Liver (tissue), 9 donors: ENCODE results near the gene APBA1. TPM values are rescaled to one million over a fixed set of nuclear protein-coding genes. Genes with fewer than 3 reads are reported as not detected.

Source experiments
- DNase-seq: peaks from one replicate; pipeline ENCODE4 v3.0.0-alpha.2; 2017; ENCODE audit warnings: low spot score
- H3K27ac ChIP-seq, 2 donors: one replicate each; pipeline ENCODE4 v1.7.0; 2013; ENCODE audit warnings: inconsistent platforms in 2 of 2, low read length in 2 of 2, control low read depth in 1 of 2, low read depth in 1 of 2, mild to moderate bottlenecking in 1 of 2
- H3K27me3 ChIP-seq, 4 donors: one replicate each; pipeline versions ENCODE4 v1.6.1 to v1.7.0; 2013; ENCODE audit warnings: low read length in 3 of 4, inconsistent platforms in 1 of 4, mild to moderate bottlenecking in 1 of 4, moderate library complexity in 1 of 4; ENCODE audit not compliant: control insufficient read depth in 4 of 4, insufficient read depth in 4 of 4
- H3K36me3 ChIP-seq, 4 donors: one replicate each; pipeline versions ENCODE4 v1.6.1 to v1.7.0; 2013; ENCODE audit warnings: low read length in 3 of 4, mild to moderate bottlenecking in 3 of 4, low read depth in 1 of 4, moderate library complexity in 1 of 4; ENCODE audit not compliant: control insufficient read depth in 4 of 4, insufficient read depth in 3 of 4
- H3K4me1 ChIP-seq, 4 donors: one replicate each; pipeline versions ENCODE4 v1.6.1 to v1.7.0; 2013; ENCODE audit warnings: low read length in 3 of 4, mild to moderate bottlenecking in 3 of 4, moderate library complexity in 1 of 4; ENCODE audit not compliant: control insufficient read depth in 4 of 4, insufficient read depth in 4 of 4
- H3K4me3 ChIP-seq, 3 donors: one replicate each; pipeline versions ENCODE4 v1.6.1 to v1.7.0; 2013; ENCODE audit warnings: low read length in 3 of 3, control low read depth in 1 of 3, low read depth in 1 of 3, mild to moderate bottlenecking in 1 of 3
- H3K9ac ChIP-seq, 2 donors: one replicate each; pipeline ENCODE4 v1.7.0; 2013; ENCODE audit warnings: low read length in 2 of 2, mild to moderate bottlenecking in 2 of 2, moderate library complexity in 2 of 2, control low read depth in 1 of 2, low read depth in 1 of 2
- H3K9me3 ChIP-seq, 4 donors: one replicate each; pipeline versions ENCODE4 v1.6.1 to v1.7.0; 2013; ENCODE audit warnings: low read length in 3 of 4; ENCODE audit not compliant: control insufficient read depth in 4 of 4
- ATF3 ChIP-seq: IDR thresholded peaks from 2 replicates; pipeline ENCODE4 v1.6.1; 2016; ENCODE audit warnings: antibody characterized with exemption
- CTCF ChIP-seq: fragments of 150-350 bp; IDR thresholded peaks from 2 replicates; pipeline ENCODE4 v1.5.1; 2017; ENCODE audit warnings: improper control_type of control experiment, low read depth, low read length; ENCODE audit not compliant: missing input control
- EGR1 ChIP-seq, 2 donors: IDR thresholded peaks; 2 replicates each; pipeline ENCODE4 v1.6.1; 2016 to 2018; ENCODE audit warnings: antibody characterized with exemption in 2 of 2, low read depth in 2 of 2
- FOXA1 ChIP-seq: IDR thresholded peaks from 2 replicates; pipeline ENCODE4 v1.6.1; 2016; ENCODE audit warnings: antibody characterized with exemption
- FOXA2 ChIP-seq: IDR thresholded peaks from 2 replicates; pipeline ENCODE4 v1.6.1; 2016; ENCODE audit warnings: antibody characterized with exemption
- GABPA ChIP-seq, 2 donors: IDR thresholded peaks in 1 of 2; conservative IDR thresholded peaks in 1 of 2; 2 replicates each; pipeline ENCODE4 v1.6.1; 2016; ENCODE audit warnings: antibody characterized with exemption in 2 of 2, mild to moderate bottlenecking in 1 of 2, moderate library complexity in 1 of 2
- HNF4A ChIP-seq, 2 donors: conservative IDR thresholded peaks; 2 replicates each; pipeline ENCODE4 v1.6.1; 2016; ENCODE audit warnings: antibody characterized with exemption in 2 of 2, mild to moderate bottlenecking in 2 of 2
- HNF4G ChIP-seq: IDR thresholded peaks from 2 replicates; pipeline ENCODE4 v1.6.1; 2016; ENCODE audit warnings: antibody characterized with exemption
- JUND ChIP-seq, 2 donors: IDR thresholded peaks; 2 replicates each; pipeline ENCODE4 v1.6.1; 2016; ENCODE audit warnings: antibody characterized with exemption in 2 of 2
- NR2F2 ChIP-seq: IDR thresholded peaks from 2 replicates; pipeline ENCODE4 v1.6.1; 2016; ENCODE audit warnings: antibody characterized with exemption
- RAD21 ChIP-seq, 2 donors: IDR thresholded peaks; 2 replicates each; pipeline ENCODE4 v1.6.1; 2016; ENCODE audit warnings: antibody characterized with exemption in 2 of 2, mild to moderate bottlenecking in 2 of 2
- REST ChIP-seq: IDR thresholded peaks from 2 replicates; pipeline ENCODE4 v1.6.1; 2016; ENCODE audit warnings: antibody characterized with exemption, mild to moderate bottlenecking
- RXRA ChIP-seq, 2 donors: IDR thresholded peaks; 2 replicates each; pipeline ENCODE4 v1.6.1; 2017 to 2018; ENCODE audit warnings: antibody characterized with exemption in 2 of 2, mild to moderate bottlenecking in 1 of 2
- SP1 ChIP-seq: IDR thresholded peaks from 2 replicates; pipeline ENCODE4 v1.6.1; 2018; ENCODE audit warnings: antibody characterized with exemption, mild to moderate bottlenecking
- TAF1 ChIP-seq: conservative IDR thresholded peaks from 2 replicates; pipeline ENCODE4 v1.6.1; 2016; ENCODE audit warnings: antibody characterized with exemption, mild to moderate bottlenecking
- YY1 ChIP-seq: IDR thresholded peaks from 2 replicates; pipeline ENCODE4 v1.6.1; 2016; ENCODE audit warnings: antibody characterized with exemption, mild to moderate bottlenecking
- ZBTB33 ChIP-seq: IDR thresholded peaks from 2 replicates; pipeline ENCODE4 v1.6.1; 2016; ENCODE audit warnings: antibody characterized with exemption
- WGBS: extraction: QIAGEN DNeasy Blood & Tissue Kit; methylation state at CpG from one replicate; pipeline ENCODE4 v1.1.7; 2013; 5-methylcytosine and 5-hydroxymethylcytosine counted together
- polyA plus RNA-seq, 2 donors: library from polyadenylated mRNA; stranded (reverse) in 1 of 2; unstranded in 1 of 2; fragments of 200-250 nt in 1 of 2; fragments of >200 nt in 1 of 2; fragmentation: Nextera tagmentation in 1 of 2; extraction: Ambion mirVana in 1 of 2; gene quantifications; one replicate each; pipeline versions ENCODE4 v1.2.1 to v1.2.3, GENCODE V29; 2013 to 2015
- total RNA-seq, 2 donors: library from RNA; depleted of rRNA; stranded (reverse); fragments of >200 nt; gene quantifications; one replicate each; pipeline ENCODE4 v1.2.3, GENCODE V29; 2014
- donor health status: healthy.
- donor health status: healthy.
- donor health status: healthy.
- donor health status: healthy.
- donor health status: healthy.

The APBA1 gene
- total and polyA plus RNA-seq, 4 donors, result 2.8 to 19.0 (median 6.1) TPM

- Histone ChIP-seq H3K4me1 (peaks cover 21 to 74% (median 58%) of the 10 kb centered on the region in 4 donors), H3K27me3 (no peaks in the 10 kb centered on the region), H3K9ac (no peak overlapping the region), H3K27ac (peak overlapping the region; percentile 46 to 91), H3K36me3 (peaks cover 0 to 5% (median 0%) of the 10 kb centered on the region in 4 donors), H3K9me3 (no peaks in the 10 kb centered on the region), H3K4me3 (no peak overlapping the region)
- 91% methylated on average over 8 of the region's 8 CpGs for WGBS
- no peak for DNase-seq
- TF ChIP-seq ATF3, result no peak
- no peak for TF ChIP-seq HNF4A (conservative IDR thresholded peaks at IDR 0.05)
- no peak for TF ChIP-seq CTCF
- no peak for TF ChIP-seq FOXA1
- no peak for TF ChIP-seq NR2F2
- no peak for TF ChIP-seq REST
- no peak for TF ChIP-seq RXRA (IDR thresholded peaks at IDR 0.05)
- no peak for TF ChIP-seq EGR1 (IDR thresholded peaks at IDR 0.05; ENCODE audit: low read depth in 2 of 2)
- no peak for TF ChIP-seq ZBTB33
- no peak for TF ChIP-seq FOXA2
- TF ChIP-seq RAD21 (IDR thresholded peaks at IDR 0.05), result no peak
- TF ChIP-seq YY1, result no peak
- TF ChIP-seq GABPA (IDR thresholded peaks at IDR 0.05 in 1 of 2, conservative IDR thresholded peaks at IDR 0.05 in 1 of 2), result no peak
- no peak for TF ChIP-seq JUND (IDR thresholded peaks at IDR 0.05)
- no peak for TF ChIP-seq SP1
- no peak for TF ChIP-seq TAF1
- no peak for TF ChIP-seq HNF4G
Measured at GRCh38 chr9:69466151-69466550, 206.0 kb downstream of the APBA1 start.

- Histone ChIP-seq H3K27ac (peak overlapping the region; percentile 46 to 91), H3K9me3 (no peaks in the 10 kb centered on the region), H3K36me3 (peaks cover 0 to 5% (median 0%) of the 10 kb centered on the region in 4 donors), H3K27me3 (no peaks in the 10 kb centered on the region), H3K9ac (no peak overlapping the region), H3K4me3 (no peak overlapping the region), H3K4me1 (peaks cover 18 to 67% (median 53%) of the 10 kb centered on the region in 4 donors)
- no peak for DNase-seq
- WGBS, result 28% methylated on average over 3 of the region's 3 CpGs
- TF ChIP-seq ATF3 (peak; percentile 16), GABPA (IDR thresholded peaks at IDR 0.05 in 1 of 2, conservative IDR thresholded peaks at IDR 0.05 in 1 of 2) (no peak), JUND (IDR thresholded peaks at IDR 0.05) (peak; percentile 66 to 67), SP1 (peak; percentile 86), HNF4A (conservative IDR thresholded peaks at IDR 0.05) (peak; percentile 91 to 94), CTCF (no peak), FOXA2 (peak; percentile 16), NR2F2 (no peak), RAD21 (IDR thresholded peaks at IDR 0.05) (peak in 1 of 2 donors; percentile 41), HNF4G (peak; percentile 76), RXRA (IDR thresholded peaks at IDR 0.05) (peak; percentile 85 to 89), TAF1 (no peak), FOXA1 (no peak), YY1 (peak; percentile 64), REST (no peak)
Measured at GRCh38 chr9:69465473-69465872, 206.7 kb downstream of the APBA1 start.
